Stimulated activated CD8-positive, alpha-beta memory T cell treated with anti-CD3 and anti-CD28 coated beads, Interleukin-12 subunit alpha, Interleukin-12 subunit beta, amount 100 ng/mL, for 1 hour (primary cell): Measurements from ENCODE around the gene QPCTL.
"Not testable (repeated sequence)": the region's sequence is repeated elsewhere in the genome, so short reads cannot be mapped to it uniquely, and the experiment has no call there.

Experiments
- DNase-seq: peaks from one replicate; pipeline ENCODE4 v3.0.0-alpha.2; 2020; ENCODE audit warnings: low read depth

QPCTL gene

DNA sequence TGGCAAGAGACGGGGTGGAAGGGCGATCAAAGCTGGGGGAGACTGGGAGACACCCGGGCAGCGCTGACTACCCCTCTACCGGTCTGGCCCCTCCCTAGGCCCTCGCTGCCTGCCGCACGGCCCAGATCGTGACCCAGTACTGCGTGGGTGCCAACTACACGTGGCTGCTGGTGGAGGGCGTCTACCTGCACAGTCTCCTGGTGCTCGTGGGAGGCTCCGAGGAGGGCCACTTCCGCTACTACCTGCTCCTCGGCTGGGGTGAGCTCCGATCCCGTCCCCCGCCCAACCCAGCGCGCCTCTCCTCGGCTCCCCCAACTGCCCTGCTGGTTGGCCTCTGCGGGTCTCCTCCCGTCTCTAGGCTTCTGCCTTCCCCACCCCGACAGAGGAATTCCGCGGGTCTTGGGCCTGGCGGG lies 15.6 kb upstream of the QPCTL start:
- DNase-seq, result peak; percentile 33

DNA sequence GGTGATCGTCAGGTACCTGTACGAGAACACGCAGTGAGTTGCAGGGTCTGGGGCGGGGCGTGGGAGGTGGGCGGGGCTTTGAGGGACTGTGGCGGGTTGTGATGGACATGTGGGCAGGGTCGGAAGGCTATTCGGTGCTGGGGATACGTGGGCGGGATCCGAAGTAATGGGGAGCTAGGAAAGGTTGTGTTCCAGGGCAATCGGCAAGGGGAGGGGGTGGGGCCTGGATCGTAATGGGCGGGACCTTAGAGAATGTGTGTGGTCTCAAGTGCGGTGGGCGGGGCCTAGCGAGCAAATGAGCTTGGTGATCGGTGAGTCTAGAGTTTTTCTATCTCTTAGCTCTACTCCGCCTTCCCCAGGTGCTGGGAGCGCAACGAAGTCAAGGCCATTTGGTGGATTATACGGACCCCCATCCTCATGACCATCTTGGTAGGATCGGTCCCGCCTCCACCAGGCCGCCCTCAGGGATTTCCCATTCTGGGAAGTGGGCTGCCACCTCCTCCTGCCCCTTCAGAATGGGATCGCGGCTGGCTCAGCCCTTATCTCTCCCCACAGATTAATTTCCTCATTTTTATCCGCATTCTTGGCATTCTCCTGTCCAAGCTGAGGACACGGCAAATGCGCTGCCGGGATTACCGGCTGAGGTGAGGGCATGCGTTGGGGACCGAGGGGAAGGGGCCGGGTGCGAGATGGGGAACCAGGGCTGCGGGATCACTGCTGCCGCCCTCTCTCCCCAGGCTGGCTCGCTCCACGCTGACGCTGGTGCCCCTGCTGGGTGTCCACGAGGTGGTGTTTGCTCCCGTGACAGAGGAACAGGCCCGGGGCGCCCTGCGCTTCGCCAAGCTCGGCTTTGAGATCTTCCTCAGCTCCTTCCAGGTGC lies 14.9 kb upstream of the QPCTL start:
- DNase-seq, result peak; percentile 62

DNA sequence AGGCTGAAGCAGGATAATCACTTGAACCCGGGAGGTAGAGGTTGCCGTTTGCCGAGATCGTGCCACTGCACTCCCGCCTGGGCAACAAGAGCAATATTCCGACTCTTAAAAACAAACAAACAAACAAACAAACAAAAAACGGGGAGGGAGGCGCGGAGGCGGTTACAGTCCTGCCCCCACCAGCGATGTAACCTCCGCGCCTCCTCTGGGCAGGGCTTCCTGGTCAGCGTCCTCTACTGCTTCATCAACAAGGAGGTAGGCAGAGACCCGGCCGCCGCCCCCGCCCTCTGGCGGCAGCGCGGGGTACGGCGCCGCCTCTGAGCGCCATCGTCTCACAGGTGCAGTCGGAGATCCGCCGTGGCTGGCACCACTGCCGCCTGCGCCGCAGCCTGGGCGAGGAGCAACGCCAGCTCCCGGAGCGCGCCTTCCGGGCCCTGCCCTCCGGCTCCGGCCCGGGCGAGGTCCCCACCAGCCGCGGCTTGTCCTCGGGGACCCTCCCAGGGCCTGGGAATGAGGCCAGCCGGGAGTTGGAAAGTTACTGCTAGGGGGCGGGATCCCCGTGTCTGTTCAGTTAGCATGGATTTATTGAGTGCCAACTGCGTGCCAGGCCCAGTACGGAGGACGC lies 11.0 kb upstream of the QPCTL start:
- peak; percentile 75 for DNase-seq

DNA sequence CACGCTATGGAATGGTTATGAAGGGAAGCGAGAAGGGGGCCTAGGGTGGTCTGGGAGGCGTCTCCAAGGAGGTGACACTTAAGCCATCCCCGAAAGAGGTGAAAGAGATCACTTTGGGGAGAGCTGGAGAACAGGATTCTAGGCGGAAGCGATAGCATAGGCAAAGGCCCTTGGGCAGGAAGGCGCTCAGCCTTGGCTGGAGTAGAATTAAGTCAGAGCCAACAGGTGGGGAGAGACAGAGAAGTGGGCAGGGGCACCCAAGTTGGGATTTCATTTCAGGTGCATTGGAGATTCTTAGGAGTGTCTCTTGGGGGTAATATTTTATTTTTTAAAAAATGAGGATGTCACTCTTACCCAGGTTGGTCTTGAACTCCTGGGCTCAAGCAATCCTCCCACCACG lies 10.3 kb upstream of the QPCTL start:
- no peak for DNase-seq

DNA sequence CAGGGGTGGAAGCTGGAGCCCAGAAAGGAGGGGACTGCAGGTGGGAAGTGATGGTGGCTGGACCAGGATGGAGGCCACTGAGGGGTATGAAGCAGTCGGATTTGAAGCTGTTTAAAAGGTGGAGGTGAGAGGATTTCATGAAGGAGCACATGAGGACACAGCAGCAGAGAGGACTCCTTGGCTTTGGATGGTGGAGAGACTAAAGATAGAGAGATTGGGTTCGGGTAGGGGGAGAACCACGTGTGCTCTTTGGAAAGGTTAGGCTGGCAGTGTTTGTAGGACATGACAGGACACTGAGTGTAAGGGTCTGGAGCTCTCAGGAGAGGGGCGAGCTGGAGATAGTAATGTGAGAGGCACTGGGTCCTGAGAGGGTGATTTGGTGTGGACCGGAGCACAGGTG lies 9.6 kb upstream of the QPCTL start:
- DNase-seq, result no peak

DNA sequence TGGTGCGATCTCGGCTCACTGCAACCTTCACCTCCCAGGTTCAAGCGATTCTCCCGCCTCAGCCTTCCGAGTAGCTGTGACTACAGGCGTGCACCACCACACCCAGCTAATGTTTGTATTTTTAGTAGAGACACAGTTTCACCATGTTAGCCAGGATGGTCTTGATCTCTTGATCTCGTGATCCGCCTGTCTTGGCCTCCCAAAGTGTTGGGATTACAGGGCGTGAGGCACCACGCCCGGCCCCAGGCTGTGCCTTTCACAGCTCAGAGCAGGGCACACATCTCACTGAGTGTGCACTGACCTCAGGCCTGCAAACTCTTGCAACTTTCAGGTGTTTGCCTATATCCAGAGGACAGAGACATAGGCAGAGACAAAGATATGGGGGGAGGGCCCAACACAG lies 7.4 kb upstream of the QPCTL start:
- DNase-seq, result not testable (repeated sequence)

DNA sequence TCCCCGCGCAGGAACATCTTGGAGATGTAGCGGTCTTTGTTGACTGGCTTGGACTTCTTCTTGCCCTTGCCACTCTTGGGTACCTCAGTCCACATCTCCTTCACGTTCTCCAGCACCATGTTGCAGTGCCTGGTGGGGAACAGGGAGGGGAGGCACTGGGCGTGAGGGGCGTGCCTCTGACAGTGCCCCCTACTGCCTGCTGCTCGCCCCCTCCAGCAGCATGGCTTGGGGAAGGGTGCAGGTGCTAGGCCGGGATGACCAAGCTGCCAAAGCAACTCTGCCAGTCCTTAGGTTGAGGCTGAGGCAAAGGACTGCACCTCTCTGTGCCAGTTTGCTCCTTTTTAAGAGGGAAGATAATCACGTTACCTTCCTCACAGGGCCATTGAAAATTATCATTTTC lies 4.9 kb upstream of the QPCTL start:
- no peak for DNase-seq

DNA sequence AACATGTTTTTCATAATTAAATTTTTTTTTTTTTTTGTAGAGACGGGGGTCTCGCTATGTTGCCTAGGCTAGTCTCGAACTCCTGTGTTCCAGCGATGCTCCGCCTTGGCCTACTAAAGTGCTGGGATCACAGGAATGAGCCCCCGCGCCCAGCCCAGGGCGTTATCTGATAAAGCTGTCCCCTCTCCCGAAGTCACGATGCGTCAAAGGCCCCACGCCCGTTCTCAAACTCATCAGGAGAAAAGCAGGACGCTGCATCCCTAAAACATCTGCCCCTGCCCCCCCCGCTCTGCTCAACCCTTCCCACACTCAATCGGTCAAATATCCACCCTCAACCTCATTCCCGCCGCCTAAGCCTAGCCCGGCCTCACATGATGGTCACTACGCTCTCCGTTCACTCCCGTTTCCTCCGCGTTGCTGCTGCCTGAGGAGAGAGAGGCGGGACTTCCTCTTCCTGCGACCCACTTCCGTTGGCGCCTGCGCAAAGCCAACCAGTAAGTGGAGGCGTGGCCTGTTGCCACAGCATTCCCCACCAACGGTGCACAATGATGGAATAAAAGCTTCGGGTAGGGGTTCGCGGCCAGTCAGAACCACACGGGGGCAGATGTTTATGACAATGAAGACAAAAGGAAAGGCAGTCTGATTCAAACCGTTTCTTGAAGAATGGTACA lies 815 bp upstream of the QPCTL start, which contains the start of gene SNRPD2:
Gene SNRPD2, minus strand, starts transcription at position 438 of the 671 bp plus-strand sequence. Its CDS starts 65 bp downstream, at position 373.
- DNase-seq, result peak; percentile 89

DNA sequence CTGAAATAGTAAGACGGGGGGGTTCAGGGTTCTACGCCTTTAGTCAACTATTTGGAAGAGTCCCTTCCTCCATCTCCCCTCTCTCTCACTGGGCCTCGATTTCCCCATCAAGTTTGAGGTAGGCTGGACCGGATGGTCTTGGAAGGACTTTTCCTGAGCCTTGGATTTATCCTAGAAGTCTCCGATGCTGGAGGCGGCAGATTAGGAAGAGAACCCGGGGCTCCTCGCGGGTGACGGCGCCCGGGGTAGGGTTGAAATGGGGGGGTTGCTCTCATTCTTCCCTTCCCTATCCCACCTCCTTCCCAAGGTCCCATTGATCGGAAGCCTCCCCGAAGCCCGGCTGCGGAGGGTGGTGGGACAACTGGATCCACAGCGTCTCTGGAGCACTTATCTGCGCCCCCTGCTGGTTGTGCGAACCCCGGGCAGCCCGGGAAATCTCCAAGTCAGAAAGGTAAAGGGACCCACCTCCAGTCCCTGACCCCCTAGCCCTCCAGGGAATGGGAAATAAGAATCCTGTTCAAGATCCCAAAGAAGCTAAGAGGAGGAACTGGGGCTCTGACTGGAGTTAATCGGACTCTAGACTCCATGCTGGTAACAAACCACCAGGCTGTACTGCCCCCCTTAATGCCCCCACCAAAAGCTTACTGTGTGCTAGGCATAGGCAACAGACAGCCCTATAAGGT lies 781 bp downstream of the QPCTL start:
- DNase-seq, result peak; percentile 68

DNA sequence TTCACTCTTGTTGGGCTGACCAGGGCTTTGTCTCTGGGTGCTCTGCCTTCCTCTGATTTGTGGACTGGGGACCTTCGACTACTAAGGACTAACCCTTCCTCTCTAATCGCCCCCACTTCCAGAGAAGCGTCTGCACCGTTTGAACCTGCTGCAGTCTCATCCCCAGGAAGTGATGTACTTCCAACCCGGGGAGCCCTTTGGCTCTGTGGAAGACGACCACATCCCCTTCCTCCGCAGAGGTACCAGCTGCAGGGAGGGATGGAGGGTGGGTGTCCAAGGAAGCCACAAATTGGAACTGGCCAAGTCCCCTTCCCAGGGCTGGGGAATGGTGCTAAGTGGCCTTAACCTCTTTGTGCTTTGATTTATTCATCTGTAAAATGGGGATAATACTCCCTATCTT lies 9.2 kb downstream of the QPCTL start:
- DNase-seq, result no peak

DNA sequence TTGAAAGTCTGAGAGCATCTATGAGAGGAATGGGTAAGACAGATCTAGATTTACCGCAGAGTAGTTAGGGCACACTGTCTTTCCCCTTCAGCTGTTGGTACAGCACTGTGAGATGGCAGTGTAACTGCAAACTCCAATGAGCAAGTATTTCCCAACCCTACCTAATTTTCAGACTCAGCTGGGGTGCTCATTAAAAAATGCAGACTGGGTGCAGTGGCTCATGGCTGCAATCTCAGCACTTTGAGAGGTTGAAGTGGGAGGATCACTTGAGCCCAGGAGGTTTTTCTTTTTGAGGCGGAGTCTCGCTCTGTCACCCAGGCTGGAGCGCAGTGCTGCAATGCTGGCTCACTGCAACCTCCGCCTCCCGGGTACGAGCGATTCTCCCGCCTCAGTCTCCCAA lies 12.6 kb downstream of the QPCTL start:
- DNase-seq, result no peak

DNA sequence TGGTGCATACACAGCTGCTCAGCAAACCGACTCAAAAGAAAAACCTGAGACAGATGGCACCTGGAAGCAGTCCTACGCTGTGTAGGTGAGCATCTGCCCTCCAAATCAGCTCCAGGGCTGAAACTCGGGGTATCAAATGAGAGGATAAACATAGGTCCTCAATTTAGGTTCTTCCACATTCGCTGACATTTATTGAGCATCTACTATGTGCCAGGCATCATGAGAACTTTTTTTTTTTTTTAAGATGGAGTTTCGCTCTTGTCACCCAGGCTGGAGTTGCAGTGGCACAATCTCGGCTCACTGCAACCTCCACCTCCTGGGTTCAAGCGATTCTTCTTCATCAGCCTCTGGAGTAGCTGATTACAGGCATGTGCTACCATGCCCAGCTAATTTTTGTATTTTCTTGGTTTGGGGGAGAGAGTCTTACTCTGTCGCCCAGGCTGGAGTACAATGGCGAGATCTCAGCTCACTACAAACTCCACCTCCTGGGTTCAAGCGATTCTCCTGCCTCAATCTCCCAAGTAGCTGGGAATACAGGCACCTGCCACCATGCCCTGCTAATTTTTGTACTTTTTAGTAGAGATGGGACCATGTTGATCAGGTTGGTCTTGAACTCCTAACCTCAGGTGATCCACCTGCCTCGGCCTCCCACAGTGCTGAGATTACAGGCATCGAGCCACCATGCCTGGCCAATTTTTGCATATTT lies 13.4 kb downstream of the QPCTL start:
- no peak for DNase-seq

DNA sequence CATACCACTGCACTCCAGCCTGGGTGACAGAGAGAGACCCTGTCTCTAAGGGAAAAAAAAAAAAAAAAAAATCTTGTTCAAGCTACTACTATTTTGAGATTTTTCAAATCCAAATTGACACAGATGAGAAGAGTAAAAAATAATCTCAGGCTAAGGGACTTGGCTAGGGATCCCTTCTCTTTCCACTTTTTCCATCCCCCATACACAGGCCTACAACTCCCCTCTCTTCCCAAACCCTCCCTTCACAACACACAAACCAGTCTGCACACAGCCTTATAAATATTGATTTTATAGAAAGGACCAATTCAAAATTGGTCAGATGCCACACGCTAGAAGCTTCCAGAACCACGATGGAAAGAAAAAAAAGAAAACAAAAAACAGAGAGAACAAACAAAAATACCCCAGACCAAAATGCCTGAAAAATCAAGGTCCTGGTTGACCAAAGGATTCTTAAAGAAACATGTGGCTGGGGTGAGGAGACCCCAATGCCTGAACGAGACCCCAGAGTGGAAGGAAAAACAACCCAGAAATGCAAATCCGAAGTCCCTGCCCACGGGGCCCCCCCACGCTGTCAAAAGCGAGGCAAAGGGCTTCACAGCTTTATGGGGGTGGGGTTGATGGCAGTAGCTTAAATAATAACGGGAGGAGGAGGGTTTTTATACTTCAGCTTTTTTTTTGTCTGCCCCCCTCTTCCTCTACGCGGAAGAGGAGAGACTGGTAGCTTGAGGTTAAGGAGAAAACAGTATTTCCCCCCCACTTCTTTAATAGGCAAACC lies 18.1 kb downstream of the QPCTL start:
- DNase-seq, result no peak

DNA sequence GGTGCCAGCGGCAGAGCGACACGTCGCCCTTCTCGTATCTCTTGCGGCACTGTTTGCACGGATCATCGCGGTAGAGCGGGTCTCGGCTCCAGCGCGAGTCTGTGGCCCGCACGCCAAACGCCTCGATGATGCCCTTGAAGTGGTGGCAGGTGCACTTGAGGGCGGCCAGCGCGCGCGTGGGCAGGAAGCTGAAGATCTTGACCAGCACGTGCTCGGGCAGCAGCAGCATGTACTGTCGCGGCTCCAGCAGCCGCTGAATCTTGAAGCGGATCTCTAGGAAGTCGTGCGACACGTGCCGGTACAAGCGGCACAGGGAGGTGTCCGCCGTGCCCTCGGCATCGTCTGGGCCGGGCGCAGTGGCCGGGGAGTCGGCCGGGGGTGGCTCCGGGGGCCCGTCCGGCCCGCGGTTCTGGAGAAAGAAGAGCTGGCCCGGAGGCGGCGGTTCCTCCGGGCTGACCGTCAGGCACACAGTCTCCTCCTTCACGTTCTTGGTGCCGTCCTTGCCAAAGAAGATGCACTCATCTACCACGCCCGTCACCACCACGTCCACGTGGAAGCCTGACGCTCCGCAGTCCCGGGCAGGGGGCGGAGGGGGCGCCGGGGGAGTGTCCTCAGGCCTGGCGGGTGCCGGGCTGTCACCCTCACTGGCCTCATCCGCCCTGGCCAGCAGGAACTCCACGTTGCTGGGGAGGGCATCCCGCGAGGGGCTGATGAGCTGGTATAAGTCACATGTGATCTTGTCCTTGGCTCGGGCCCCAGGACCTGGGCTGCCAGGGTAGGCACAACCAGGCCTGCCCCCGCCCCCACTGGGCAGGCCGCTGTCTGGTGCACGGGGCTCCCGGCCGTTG lies 19.6 kb downstream of the QPCTL start:
- DNase-seq, result no peak

DNA sequence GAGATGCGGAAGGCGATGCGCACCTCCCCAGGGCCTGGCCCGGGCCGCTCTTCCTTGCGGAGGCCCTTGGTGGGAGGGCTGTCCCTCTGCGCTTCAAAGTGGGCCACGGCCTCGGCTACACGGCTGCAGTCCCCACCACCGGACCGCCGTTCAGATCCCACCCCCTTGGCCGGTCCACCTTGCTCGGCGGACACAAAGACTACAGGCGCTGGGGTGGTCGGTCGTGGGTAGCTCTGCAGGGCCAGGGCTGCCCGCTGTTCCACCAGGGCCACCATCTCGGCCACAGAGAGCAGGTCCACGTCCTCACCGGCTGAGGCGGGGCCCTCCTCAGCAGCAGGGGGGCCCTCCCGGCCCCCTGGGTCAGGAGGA lies 20.2 kb downstream of the QPCTL start:
- no peak for DNase-seq

DNA sequence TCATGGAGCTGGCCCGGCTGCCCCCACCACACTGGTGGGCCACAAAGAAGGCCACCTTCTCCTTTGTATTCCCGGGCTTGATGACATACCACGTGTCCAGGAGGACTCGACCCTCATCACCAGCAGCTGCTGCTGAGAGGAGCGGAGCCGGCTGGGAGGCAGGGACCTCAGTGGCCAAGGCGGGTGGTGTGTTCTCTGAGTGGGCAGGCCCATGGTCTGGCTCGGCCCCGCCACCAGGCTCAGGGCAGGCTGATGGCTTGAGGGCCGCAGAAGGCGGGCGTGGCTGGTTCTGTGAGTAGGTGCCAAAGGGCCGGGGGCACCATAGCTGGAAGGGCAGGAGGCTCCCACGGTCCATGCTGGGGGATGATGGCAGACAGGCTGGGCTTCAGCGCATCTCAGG lies 20.7 kb downstream of the QPCTL start:
- no peak for DNase-seq

DNA sequence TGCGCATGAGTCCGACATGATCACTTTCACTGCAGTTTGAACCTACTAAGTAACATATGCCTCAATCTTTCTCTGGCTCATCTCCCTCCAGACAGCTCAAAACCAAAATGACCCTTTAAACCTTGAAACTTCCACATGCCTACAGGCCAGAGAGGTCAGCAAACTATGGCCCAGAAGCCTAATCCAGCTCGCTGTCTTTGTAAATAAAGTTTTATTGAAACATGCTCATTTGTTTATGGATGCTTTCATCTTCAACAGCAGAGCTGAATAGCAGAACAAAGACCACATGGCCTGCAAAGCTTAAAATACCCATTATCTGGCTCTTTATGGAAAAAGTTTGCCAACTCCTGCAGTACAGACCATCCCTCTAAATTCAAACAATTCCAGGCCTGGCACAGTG lies 22.7 kb downstream of the QPCTL start:
- no peak for DNase-seq

DNA sequence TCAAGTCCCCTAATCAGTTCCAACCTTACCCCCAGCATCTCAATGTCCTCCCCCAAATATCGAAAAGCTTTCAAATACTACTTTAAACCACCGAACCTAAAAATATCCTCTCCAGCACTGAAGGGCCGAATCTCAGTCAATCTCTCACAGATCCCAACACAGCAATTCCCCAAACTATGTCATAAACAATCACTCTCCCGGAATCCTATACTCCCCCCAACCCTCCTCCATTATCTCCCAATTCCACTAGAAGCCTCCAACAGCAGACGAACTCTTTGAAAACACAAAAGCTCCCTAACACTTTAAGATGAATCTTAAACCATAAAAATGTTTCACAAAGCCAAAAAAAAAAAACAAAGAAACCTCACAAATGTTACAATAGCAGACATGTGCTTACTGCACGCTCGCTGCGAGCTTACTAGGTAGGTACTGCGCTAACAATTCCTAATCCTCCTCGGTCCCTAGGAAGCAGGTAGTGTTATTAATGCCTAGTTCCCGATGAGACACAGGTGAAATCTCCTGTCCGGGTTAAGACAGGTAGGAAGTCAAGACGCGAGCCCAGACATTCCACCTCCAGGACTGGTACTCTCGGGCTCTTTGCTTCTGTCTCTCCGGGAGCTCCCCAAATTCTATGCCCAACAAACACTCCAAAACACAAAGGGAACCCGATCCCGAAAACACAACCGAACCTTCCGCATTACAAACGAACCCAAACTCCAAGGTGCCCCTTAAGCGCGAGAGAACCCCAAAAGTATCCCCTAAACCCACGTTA lies 24.1 kb downstream of the QPCTL start:
- DNase-seq, result no peak
